GM11168 (cell line): ENCODE results near the gene OR5K1.

Source experiments
- in situ Hi-C: fragments of 300-500 bp; cut with MboI; formaldehyde crosslinking; loops from one replicate; pipeline ENCODE4 v1.12.0; 2022; ENCODE audit warnings: low sequenced_read_pairs; ENCODE audit not compliant: unreplicated experiment

Gene OR5K1

DNA sequence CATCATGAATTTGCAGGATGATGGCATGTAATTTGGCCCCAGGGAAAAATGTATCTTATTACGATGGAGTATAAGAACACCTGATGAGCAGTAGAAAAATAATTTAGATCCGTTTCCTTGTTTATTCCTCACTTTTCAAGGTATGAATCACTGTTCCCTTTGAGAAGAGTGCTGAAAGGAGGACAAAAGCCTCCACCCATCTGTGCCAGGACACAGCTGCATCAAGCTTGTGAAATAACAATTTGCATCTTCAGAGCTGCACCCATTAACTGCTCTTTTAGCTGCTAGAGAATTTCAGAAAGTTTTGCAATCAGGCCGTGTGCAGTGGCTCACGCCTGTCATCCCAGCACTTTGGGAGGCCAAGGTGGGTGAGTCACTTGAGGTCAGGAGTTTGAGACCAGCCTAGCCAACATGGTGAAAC is 50.1 kb downstream of the OR5K1 start:
- in situ Hi-C loops: loop anchor here (25.0 kb wide), 1 partner anchor 151 kb away; the partner anchor contains the start of gene OR5K4

DNA sequence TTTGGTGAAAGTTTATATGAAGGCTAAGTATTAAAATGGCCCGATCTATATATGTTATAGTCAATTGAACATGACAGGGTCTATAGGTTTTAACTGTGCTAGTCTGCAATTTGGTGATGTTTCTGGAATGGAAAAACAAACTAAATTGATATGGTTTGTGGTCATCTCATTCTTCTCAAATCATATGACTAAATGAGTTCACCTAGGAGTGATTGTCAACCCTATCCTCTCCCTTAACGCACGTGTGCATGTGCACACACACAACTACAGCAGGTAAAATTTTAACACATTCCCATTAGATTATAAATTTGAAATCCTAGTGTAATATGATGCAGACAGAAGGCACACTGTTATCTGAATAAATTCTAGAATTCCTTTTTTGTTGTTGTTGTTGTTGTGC is 50.7 kb downstream of the OR5K1 start:
- in situ Hi-C loops: loop anchor here (25.0 kb wide), 1 partner anchor 151 kb away; the partner anchor contains the start of gene OR5K4

DNA sequence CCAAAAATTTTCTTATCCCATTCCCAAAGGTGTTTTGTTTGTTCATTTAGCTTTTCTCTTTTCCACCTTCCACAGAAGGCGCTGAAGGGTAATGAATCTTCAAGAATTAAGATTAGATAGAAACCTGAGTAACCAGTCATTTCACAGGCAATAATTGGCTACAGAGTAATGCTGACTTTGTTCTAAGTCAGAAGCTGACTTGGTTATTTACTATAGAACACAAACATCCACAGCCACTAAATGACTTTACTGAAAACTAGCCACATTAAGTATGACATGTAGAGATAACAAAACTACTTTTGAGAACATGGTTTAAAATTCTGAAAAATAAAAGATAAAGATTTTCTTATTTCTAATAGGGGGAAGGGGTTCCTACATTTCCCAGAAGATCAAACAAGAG is 51.9 kb downstream of the OR5K1 start:
- in situ Hi-C loops: loop anchor here (25.0 kb wide), 1 partner anchor 153 kb away; the partner anchor contains the start of gene OR5K4

DNA sequence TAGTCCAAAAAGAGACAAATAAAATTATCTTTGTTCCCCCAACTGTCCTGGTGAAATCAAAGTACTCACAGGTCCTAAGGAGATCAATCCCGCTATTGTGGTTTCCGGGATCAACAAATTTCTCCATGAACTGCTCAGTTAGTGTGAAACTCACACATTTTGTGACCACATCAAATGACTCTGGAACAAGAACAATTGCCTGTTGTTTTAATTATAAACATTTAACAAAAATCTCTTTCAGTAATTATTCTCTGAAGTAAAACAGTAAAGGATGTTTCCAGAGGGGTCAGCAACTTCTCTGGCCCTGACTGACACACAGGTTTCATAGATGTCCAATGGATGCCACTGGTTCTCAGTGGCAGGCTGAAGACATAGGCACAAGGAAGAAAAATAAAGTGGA is 55.8 kb downstream of the OR5K1 start:
- in situ Hi-C loops: loop anchor here (25.0 kb wide), 1 partner anchor 157 kb away; the partner anchor contains the start of gene OR5K4

DNA sequence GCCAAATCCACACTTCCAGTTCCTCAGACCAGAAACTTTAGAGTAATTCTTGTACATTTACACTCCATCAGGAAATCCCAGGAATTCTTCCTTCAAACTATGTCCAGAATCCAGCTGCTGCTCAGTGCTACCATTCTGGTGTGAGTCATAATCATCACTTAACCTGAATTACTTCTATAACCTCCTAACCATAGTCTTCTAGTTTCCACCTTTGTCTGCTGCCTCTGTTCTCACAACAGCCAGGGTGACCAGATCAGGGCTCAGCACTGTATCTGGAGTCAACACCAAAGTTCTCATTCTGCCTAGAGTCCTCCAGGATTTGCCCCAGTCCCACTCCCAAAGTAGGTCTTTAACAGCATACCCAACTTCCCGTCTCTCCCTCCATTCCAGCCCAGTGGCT is 56.4 kb downstream of the OR5K1 start:
- in situ Hi-C loops: loop anchor here (25.0 kb wide), 1 partner anchor 157 kb away; the partner anchor contains the start of gene OR5K4

DNA sequence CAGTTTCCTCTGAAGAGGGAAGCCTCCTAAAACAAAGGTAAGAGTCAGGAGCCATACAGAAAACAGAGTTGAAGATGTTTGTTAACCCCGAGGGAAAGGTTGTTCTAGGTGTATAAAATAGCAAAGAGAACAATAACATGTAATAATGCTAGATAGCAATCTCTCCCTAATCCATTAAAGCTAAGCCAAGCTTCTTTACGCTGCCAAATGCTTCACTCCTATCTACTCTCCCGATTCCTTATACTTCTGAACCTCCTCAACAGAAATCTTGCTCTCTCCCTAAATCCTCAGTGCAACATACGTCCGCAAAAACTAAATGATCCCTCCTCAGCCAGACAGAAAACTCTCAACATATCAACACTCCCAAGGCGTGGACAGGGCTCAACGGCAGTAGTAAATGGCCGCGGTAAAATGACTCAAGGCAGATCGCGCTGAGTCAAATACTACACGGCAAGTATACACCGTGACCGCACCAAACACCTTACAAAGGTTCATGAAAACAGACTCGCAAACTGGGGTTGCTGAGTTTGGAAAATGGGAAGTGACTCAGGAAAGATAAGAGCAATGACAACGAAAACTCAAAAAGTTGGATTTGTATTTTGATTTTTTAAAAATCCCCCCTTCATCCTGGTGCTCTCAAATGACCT is 59.0 kb downstream of the OR5K1 start:
- in situ Hi-C loops: loop anchor here (25.0 kb wide), 1 partner anchor 160 kb away; the partner anchor contains the start of gene OR5K4
